Amygdala (tissue), 56 donors: ENCODE data around the gene AATK.
A peak's percentile ranks its signal among the peaks of the same experiment; 100 is the strongest.

ENCODE experiments used
- DNase-seq, 56 donors: peaks; one replicate each; lab custom pipeline; 2025; lab: John Stamatoyannopoulos, UW

Gene AATK

DNA sequence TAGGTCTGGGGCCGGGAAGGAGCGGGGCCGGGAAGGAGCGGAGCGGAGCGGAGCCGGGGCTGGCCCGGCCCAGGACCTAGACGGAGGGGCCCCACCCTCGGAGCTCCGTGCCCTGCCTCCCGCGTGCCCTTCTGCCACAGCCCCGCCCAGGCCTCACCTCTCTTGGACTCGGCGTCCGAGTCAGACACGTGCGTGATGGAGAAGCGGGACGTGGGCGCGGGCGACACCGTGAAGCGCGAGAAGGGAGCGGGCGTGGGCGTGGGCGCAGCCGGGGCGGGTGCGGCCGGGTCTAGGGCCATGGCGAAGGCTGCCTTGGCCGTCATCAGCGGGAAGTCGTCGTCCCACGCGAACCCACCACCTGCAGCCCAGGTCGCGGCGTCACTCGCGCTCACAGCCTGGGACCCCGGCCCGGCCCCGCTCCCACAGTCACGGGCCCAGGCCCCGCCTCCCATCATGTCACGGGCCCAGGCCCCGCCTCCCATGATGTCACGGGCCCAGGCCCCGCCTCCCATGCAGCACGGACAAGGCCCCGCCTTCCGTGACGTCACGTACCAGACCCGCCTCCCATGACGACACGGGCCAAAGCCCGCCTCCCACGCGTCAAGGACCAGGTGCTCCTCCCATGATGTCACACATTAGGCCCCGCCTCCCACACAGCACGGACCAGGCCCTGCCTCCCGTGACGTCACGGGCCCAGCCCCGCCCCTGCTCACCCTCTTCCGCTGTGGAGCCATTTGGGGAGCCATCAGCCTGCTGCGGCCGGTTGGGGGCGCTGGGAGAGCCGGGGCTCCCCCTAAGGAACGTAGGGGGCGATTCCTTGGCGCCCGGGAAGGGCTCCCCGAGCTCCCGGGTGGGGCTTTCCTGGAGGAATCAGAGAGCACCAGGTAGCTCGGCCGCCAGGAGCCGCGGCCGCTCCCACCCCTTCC, 46.5 kb downstream of the AATK start:
- peak in 51 of 56 donors; percentile 46 to 99 (median 90) for DNase-seq

DNA sequence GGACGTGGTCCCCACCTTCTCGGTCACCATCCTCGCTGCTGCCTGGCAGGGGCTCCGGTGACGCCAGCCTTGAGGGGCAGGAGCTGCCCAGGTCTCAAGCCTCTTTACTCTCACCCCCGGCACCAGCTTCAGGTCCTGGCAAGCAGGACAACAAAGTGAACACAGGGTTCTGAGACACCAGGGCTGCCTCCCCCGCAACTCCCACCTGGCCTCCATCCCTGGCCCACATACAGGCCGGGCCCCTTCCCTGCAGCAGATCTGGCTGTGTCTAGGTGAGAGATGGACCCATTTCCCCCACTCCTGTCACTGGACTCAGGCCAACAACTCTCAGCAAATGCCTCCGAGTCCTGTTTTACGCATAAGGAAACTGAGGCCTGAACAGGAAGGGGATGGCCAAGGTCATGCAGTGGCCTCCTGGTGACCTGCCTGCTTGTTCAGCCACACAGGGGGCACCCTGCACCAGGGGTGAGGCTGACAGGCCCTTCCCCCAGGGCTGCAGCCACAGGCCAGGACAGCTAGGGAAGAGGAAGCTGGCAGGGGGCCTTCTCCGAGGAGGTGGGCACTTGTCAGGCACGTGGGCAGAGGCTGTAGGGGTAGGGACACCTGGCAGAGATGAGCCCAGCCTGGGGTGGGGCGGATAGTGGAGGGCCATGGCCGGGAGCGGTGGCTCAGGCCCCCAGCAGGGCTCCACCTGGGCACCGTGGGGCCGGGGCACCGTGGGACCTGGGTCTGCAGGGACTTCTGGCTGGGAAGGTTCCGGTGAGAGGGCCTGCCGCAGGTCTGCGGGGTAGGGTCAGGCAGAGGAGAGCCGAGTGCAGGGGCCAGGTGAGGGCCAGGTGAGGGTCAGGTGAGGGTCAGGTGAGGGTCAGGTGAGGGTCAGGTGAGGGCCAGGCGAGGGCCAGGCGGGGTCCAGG, 47.5 kb downstream of the AATK start:
- DNase-seq = peak in 2 of 56 donors; percentile 9 to 46

DNA sequence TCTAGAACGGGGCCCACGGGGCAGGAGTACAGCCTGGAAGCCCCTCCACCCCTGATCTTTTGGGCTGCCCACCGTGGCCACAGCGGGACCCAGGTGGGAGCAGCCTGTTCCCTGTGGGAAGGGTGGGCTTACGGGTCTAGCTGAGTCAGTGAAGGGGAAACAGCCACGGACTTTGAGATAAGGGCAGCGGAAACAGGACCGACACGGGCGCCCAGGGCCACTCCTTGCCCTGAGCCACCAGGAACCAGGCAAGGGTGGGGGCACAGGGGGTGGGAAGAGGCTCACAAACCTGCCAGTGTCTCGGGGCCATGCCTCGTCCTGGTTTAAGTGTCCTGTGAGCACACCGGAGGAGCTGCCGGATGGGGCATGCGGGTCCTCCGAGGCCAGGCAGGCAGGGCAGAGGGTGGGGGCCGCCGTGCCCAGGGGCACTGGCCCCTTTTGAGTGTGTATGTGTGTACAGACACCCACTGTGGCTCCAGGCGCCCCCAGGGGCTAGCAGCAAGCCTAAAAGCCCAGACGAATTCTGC, 48.3 kb downstream of the AATK start:
- no peak for DNase-seq

DNA sequence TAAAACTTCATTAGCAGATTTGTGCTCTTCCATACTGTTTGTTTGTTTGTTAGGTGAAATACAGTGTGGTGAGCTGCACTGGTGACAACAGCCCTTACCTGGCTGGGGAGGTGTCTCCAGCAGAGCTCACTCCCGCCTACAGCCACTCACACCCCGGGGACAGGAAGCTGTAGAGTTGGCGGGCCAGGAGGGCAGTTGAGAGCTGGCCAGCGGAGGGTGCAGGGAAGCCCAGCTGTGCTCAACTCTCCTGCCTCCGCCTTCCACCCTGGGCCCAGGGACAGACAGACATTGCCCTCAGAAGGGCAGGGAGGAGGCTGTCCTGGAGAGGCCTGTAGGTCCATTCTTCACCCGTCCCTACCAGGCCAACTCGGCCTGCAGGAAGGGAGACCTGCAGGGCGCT, 49.3 kb downstream of the AATK start:
- DNase-seq = no peak

DNA sequence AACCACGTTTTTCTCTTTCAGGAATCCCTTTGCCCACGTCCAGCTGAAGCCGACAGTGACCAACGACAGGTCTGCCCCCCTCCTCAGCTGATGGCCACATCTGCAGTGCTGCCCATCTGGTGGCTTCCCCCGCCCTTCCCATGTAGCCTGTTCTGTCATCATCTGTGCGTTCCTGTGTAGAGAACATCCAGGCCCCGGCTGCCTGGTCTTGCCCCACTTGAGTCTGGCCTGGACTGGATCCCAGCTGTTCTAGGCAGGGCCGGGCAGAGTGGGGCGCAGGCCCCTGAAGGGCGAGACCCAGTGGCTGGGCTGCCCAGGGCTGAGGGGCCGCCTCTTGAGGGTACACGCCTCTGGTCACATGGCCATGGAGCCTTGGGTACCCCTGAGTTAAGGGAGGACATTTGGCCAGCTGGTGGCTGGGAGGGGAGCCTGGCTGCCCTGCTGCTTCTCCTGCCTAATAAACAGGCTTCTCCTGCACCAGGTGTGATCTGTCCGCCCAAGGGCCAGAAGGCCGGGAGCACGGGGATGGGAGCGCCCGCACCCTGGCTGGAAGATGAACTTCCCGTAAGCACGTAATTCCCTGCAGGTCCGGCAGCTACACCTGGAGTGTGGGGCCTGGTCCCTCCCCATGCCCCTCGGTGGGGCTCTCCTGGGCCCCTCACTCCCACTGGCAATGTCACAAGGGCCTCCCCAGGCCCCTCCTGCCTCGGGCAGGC, 50.1 kb downstream of the AATK start:
- peak in 21 of 56 donors; percentile 20 to 61 (median 47) for DNase-seq

DNA sequence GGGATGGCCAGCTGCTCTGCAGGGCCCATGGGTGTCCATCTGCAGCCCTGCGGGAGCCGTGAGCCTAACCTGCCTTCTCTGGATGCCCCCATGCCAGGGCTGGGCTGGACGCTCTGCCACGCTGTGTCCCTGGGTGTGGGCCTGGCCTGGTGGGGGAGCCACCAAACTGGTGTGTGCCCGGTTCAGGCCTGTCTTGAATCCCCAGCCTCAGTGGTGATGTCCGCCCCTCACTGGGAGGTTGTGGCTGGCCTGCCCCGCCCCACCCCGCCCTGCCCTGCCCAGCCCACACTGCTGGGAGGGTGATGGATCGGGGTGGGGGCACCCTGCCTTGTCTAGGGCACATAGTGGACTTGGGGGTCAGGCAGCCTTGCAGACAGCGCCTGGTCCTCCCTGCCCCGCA, 50.8 kb downstream of the AATK start:
- DNase-seq = peak in 8 of 56 donors; percentile 19 to 55 (median 48)

DNA sequence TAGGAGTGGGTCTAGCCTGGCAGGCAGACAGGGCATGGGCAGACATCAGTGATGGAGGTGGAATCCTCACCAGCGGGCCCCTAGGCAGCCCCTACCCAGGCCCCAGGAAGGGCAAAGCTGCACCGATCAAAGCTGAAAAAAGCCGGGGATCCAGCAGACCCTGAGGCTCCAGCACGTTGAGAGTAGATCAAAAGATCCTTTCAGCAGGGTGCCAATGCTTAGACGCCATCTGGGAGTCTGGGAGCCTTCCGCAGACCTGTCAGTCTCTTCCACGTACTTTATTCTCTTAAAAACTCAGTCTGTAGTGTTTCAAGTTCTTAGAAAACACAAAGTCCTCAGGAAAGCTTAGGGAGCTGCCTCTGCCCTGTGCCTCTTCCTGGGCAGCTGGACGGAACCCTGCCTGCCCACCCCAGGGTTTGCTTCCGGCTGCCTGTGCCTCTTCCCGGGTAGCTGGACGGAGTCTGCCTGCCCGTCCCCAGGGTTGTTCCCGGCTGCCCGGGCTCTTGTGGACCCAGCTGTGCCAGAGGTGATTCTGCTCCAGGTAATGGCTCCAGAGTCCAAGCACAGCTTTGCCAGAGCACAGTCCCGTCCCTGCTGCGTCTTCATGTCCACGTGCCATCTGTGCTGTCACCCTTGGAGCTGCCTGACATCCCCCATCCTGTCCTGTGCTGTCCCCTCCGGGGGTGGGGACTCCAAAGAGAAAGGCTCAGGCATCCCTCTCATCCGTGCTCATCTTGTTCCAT, 51.5 kb downstream of the AATK start:
- peak in 4 of 56 donors; percentile 31 to 55 (median 46) for DNase-seq

DNA sequence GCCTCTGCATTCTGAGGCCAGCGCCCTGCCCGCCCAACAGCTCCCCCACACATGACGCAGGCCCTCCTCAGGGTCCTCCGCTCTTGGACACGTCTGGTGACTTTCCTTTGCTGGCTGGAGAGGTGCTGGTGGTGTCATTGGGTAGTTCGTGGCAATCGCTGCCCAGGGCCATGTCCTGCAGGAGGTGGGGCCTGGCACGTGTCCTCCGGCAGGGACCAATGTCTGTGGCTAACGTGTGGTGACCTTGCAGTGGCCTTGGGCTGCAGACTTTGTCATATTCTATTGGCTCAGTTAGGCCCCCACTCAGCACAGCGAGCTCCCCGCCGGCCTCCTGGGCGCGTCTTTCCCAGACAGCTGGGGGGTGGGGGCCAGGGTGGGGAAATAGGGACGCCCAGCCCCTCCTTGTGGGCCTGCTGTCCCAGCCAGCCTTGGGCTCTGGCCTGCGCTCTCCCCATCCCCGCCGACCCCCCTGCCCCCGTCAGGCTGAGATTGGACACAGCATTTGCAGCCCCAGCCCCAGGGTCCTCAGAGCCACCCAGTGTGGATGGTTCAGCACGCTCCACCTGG, 52.8 kb downstream of the AATK start:
- peak in 4 of 56 donors; percentile 22 to 57 (median 24) for DNase-seq

DNA sequence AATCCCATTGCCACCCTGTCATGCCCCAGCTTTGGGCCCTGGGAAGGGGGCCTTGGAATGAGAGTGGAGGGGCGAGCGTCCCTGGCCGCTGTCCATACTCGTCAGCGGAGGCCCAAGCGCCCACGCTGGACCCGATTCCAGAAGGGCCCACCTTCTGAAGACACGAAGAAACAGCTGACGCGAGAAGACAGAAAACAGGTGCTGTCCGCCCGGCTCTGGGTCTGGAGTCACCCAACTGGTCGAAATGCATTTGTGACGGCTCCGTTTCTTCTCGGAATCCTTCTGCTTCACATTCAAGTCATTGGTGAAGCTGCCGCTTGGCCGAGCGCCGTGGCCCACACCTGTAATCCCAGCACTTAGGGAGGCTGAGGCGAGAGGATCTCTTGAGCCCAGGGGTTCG, 53.6 kb downstream of the AATK start:
- no peak for DNase-seq

DNA sequence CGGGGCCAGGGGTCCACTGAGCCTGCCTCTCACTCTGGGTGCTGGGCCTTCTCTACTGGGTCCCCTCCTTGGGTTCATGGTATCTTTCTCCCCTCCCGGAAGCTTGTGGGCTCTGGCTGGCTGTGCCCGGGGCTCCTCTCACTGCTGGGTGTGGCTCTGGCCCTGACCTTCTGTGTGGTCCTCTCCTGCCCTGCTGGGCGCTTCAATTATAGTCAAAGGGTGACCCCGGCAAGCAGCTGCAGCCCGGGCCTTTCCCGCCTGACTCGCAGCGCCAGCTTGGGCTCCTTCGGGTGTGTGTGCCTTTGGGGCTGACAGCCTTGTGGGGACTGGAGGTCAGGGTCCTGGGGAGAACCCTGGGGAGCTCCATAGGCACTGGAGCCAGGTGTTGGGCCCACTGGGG, 55.0 kb downstream of the AATK start:
- no peak for DNase-seq

DNA sequence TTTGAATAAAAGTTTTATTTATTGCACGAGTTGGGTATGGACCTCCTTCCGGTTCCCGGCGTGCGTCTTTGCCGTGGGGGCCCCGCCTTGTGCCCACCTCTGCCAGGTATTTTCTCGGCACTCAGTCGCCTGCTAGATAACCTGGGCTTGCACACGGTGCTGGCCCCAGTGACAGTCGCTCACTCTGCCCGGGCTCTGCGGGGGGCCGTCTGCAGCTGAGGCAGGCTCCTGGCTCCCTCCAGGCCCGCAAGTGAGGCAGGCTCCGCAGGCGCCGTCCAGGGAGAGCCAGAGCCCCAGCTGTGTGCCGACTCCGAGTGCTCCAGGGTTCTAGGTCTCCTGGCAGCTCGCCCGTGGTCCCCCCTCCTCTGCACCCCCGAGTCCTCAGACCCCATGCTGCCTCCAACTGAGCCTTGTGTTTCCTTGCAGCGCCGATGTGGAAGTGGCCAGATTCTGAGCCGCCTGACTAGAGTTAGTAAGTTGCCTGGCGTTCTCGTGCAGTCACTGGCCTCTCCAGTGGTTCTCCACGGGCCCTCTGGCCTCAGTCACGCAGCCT, 55.5 kb downstream of the AATK start:
- peak in 11 of 56 donors; percentile 21 to 52 (median 42) for DNase-seq

DNA sequence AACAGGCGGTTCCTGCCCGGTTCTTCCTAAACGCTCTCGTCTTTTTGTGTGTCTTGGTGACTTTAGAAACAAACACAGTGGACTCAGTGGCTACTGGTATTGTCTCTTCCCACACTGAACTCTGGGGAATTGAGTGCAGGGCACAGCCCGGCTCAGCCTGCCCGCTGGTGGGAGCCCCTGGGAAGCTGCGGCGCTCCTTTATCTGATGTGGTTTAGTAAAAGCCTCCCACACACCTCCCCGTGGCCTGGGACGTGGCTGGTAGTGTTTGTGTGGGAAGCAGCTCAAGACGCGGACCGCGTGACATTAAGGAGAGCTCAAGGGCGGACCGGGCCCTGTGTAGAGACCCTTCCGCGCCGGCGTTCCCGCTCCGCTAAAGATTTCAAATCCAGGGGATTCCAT, 56.1 kb downstream of the AATK start:
- peak in 3 of 56 donors; percentile 22 to 37 (median 31) for DNase-seq

DNA sequence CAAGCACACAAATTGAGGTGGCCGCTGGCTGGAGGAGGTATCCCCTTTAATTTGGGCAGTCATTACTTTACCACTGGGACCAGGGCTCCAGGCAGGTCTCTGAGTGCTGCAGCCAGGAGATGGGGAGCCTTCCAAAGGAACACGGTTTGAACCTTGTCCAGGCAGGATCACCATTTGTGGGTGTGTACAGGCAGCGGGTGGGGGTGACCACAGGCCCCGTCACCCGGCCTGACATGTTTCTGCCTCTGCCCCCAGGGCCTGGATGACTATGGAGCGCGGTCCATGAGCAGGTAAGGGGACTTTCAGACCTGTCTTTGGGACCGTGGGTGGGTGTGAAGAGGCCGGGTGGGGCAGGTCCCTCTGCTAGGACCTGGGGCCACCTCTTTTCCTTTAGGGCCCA, 57.8 kb downstream of the AATK start:
- DNase-seq = no peak

DNA sequence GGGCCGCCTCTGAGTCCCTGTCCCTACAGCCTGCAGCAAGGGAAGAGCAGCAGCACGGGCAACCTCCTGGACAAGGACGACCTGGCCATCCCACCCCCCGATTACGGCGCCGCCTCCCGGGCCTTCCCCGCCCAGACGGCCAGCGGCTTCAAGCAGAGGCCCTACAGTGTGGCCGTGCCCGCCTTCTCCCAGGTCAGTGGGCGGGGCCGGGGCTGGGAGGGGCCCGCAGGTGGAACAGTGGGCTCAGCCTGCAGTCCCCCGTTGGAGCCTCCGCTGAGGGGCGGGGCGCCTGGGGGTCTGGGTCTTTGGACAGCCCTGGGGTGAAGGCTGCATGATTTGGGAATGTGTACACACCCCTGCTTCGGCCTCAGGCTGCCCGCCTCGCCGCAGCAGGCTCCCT, 59.3 kb downstream of the AATK start:
- no peak for DNase-seq

DNA sequence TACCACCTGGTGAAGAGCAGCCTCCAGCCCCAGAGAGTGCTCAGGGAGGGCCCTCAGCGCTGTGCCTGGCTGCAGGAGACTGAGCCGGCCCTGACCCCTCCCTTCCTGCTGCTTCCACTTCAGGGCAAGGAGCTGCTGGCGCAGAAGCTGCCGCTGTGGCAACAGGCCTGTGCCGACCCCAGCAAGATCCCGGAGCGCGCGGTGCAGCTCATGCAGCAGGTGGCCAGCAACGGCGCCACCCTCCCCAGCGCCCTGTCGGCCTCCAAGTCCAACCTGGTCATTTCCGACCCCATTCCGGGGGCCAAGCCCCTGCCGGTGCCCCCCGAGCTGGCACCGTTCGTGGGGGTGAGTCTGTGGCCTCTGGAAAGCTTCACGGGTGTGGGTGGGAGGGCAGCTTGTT, 62.6 kb downstream of the AATK start:
- DNase-seq = no peak

DNA sequence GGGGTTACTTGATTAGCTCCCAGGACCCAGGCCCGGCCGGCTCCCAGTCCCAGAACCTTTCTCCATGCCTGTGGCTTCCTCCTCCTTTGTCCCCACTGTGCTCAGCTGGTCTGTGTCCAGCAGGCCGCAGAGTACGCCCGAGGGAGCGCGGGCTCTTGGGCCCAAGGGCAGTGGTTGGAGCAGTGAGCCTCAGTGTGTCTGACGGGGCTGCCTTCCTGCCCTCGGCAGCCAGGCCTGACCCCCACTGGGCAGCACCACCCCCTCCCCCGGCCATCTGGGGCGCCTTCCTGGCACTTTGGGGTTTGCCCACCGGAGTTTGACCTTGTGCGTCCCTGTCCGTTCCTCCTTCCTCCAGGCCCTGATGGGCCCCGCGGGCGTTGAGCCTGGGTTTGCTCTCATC, 63.2 kb downstream of the AATK start:
- DNase-seq = no peak

DNA sequence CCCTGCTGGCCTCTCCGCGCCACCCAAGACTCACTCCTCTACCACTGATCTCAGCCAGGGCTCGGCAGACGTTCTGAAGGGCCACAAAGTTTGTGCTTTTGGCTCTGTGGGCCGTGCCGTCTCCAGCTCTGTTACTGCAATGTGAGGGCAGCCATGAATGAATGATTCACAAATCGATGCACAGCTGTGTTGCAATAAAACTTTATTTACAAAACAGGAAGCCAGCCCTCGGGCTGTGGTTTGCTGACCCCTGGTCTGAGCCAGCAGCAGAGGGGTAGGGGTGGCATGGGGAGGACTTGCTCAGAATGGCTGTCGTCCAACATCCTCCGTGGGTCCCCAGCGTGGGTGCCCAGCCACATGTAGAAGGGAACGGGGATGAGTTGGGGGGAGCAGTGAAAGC, 63.7 kb downstream of the AATK start:
- DNase-seq = no peak

DNA sequence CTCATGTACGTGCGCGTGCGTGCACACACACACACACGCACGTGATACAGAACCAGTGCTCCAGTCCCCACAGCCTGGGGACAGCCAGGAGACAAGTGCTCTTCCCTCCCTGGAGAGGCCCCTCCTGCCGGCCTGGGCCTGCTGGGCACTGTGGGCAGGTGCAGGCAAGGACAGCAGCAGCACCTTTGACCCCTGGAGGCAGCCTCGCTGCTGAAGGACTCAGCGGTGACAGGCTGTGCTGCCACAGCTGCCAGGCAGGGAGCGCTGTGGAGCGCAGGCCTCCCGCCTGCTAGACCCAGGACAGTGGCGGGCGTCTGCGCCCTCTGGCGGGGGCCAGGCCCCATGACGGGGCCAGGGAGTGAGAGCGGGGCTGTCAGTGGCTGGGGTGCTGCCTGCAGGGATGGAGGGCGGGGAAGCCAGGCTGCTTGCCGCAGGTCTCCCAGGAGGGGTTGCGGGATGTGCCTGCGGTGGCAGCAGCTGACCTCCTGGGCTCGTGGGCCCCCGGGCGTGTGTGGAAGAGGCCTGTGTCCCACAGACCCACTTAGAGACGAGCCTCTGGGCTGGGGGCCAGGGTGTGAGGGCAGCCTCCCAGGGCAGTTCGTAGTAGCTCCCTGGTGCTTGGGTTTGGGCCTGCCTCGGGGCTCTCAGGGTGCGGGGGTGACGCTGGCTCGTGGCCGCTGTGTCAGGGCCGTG, 64.3 kb downstream of the AATK start:
- DNase-seq = peak in 52 of 56 donors; percentile 22 to 86 (median 61)
